GM19328 (cell line): ENCODE data around the gene MS4A4E.
"Not testable (repeated sequence)": the region's sequence is repeated elsewhere in the genome, so short reads cannot be mapped to it uniquely, and the experiment has no call there.

ENCODE experiments used
- ATAC-seq: cut with Tn5 transposase; IDR thresholded peaks from one replicate; pipeline ENCODE4 v1.9.1; 2021; ENCODE audit warnings: mild to moderate bottlenecking, moderate library complexity; ENCODE audit not compliant: unreplicated experiment

Gene MS4A4E

DNA sequence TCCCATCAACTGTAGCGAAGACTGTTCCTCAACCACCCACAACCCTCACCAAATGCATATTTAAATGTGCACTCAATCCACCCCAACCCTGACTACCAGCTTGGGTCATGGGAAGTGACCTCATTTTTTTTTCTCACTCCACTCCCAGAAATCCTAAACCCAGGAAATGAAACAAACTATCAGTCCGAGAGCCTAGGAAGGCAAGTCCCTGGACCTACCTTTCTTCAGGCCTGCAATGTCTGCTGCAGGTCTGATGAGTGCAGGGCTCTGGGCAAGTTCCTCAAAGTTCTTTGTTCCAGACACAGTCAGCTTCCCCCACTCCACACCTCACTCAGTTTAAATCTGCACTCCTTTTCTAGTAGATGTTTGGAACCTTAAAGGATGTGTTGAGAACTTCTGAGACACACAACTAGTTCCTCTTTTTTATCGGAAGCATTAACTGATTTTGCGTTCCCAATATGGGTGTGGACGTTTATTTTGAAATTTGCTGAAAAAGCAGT lies at the start of gene MS4A4E:
MS4A4E (minus strand) TSS at position 398 of the 500 bp plus-strand sequence. CDS start 13,082 bp downstream, outside the sequence.
- ATAC-seq: no peak

DNA sequence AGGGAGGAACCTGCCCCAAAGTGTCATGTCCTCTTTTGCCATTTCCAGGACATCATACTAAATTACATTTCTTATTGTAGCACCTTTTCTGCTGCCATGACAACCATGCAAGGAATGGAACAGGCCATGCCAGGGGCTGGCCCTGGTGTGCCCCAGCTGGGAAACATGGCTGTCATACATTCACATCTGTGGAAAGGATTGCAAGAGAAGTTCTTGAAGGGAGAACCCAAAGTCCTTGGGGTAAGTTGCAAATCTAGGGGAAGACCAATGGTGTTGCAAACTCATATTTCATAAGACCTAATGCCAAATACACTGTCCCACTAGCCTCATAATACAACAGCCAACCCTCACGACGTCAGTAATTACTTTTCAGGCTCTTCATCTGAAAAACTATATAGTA lies 49.2 kb upstream of the MS4A4E start:
- ATAC-seq: no peak

DNA sequence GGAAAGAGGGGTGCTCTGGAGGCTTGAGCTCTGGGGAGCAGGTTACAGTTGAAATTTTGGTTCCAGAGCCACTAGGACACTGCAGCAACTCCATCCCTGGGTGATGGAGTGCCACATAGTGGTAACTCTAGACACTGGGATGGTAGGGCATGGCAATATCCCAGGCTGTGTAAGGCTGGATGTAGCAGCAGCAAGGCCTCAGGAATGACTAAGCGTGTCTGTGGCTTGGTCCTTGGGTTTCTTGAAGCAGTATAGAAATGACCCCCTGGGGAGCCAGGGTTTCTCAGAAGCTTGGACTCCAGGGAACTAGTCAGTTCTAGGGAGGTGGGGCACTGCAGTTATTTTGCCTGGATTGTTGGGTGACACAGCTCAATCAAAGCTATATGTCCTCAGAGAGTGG lies 45.6 kb upstream of the MS4A4E start:
- no peak for ATAC-seq

DNA sequence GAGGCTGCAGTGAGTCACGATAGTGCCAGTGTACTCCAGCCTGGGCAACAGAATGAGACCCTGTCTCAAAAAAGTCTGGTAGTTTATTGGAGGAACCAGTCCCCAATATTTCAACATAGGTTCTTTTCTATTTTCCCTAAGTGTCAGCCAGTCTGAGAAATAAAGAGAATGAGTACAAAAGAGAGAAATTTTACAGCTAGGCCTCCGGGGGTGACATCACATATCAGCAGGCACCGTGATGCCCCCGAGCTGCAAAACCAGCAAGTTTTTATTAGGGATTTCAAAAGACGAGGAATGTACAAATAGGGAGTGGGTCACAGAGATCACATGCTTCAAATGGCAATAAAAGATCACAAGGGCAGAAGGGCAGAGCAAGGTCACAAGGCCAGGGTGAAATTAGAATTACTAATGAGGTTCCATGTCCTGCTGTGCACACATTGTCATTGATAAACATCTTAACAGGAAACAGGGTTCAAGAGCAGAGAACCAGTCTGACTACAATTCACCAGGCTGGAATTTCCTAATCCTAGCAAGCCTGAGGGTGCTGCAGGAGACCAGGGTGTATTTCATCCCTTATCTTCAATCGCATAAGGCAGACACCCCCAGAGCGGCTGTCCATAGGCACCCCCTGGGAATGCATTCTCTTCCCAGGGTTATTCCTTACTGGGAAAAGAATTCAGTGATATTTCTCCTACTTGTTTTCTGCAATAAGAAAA lies 42.6 kb upstream of the MS4A4E start:
- ATAC-seq: not testable (repeated sequence)

DNA sequence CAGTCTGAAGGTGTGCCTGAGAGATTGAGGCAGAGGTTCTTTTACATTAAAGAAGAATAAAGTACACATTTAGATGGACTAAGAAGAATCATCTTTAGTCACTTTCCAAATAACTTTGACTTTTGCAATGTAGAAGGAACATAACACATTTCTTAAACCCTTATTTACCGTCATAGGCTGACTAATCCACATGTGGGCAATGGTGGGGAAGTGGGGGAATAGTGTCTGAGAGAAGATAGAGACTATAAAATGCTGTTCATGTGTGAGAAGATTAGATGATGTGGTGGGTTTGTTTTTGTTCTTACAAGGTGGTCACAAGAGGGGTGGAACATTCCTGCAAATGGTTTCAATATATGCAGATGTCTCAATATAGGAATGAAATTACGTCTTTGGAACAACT lies 39.3 kb upstream of the MS4A4E start:
- ATAC-seq: no peak

DNA sequence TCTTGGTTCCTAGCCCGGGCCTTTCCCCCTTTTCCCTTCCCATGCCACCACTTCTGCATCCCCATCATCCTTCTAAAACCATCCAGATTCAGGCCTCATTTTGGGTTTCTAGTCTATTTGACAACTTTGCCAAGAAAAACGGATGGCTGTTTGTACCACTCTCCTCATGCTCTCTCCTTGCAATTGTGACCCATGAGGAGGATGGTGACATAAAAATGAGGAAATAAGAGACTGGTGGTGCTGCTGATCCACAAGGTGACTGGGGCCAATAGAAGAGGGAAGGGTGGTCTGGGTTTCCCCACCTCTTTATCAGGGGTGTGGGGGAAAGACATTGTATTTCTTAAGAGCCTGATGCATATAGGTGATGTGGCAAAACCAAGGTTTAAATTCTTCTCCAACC lies 38.5 kb upstream of the MS4A4E start:
- no peak for ATAC-seq

DNA sequence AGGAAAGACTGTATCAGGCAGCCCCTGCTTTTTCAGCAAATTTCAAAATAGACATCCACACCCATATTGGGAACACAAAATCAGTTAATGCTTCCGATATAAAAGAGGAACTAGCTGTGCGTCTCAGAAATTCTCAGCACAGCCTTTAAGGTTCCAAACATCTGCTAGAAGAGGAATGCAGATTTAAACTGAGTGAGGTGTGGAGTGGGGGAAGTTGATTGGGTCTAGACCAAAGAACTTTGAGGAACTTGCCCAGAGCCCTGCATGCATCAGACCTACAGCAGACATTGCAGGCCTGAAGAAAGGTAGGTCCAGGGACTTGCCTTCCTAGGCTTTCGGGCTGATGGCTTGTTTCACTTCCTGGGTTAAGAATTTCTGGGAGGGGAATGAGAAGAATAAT lies 37.5 kb upstream of the MS4A4E start, which contains the start of gene MS4A4A:
MS4A4A (plus strand) TSS at position 255 of the 400 bp plus-strand sequence; CDS start at position 265, 10 bp downstream.
- no peak for ATAC-seq

DNA sequence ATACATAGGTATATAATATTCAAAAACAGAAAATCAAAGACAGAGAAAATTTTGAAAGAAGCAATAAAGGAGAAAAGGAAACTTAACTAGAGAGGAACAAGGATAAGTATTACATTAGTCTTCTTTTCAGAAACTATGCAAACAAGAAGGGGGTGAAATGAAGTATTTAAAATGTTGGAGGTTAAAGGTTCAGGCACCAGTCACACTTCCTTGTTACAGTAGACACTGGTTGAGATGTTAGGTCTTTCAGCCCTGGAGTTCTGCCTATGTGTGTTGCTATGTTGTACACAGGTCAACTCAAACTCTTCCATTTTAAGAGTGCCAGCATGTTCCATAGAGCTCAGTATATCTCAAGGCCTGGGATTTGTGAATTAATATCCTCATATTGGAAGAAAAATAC lies 31.5 kb upstream of the MS4A4E start:
- no peak for ATAC-seq

DNA sequence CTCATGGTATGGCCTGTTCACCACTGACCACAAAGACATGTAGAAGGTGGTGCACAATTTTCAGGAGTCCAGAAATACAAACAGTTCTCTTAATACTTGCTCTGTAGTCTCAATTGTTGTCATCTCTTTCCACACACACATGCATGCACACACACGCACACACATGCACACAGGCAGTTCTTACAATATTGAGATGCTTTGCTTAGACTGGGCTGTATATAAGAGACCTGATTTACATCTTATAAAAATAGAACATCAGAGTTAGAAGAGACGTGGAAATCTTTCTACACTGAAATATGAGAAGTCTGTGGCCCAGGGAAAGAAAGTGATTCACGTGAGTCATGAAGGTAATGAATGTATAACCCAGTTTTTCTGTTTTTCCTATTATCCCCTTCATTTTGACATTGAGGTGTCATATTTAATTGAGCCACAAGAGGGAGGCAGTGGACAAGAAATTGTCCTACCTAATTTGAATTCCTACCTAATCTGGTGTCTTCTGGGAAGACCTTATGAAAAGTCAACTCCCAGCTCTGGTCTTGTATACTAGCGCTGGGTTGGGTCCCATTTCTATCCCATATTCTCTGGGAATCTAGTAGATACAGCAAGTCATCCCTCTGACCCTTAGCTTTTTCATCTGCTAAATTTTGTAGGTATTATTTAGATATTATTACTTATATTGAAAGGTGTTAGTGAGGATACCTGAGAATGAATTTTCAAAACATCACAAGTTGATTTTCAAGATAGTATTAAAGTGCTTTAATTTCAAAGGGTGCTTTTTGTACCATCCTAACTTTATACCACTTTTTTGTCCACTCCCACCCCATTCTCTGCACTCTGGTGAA lies 22.7 kb upstream of the MS4A4E start:
- no peak for ATAC-seq

DNA sequence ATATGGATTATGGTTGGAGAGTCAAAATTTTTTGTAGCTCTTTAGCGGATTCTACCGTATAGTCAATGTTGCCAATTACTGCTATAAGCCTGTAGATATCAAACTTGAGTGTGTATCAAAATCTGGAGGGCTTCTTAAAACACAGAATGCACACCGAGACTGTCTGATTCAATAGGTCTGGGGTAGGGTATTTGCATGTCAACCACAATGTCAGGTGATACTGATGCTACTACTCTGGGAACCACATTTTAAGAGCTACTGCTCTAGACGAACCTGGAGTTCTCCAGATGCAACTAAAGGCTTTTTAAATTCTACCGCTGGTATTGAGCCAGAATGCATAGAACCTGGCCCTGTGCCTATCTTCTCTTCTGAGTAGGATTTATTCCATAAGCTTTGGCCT lies 21.7 kb upstream of the MS4A4E start:
- ATAC-seq: no peak

DNA sequence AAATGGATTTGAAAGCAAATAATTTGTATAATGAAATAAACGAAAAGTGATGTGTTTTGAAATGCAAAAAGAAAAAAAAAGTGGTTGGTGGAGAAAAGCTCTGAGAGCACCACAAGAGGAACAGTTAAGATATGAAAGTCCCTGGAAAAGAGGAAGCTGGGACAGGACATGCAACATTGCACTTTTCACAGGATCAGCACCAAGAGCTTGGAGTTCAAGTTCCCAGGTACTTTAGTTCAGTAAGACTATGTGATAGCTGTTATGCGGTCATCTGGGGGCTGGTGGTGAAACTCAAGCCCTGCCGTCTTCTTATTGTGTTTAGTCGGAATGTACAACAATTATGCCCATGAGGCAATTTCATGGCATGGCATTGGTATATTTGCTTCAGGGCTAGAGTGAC lies 20.5 kb upstream of the MS4A4E start:
- no peak for ATAC-seq

DNA sequence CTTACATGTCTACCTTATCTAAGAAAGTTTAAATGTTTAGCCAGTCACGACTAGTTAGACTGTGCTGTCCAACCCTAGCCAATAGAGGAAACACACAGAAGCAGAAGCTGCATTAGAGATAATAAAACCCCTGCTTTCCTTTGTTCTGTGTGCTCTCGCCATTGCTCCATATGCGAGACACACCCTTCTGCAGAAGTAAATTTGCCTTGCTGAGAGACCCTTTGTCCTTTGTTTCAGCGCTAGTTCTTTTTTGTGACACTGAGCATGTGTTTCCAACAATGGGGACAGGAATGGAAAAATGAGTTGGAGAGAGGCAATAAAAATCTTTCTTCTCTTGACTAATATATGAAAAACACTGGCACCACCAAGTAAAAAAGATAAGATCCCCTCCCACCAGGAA lies 18.1 kb upstream of the MS4A4E start:
- ATAC-seq: no peak

DNA sequence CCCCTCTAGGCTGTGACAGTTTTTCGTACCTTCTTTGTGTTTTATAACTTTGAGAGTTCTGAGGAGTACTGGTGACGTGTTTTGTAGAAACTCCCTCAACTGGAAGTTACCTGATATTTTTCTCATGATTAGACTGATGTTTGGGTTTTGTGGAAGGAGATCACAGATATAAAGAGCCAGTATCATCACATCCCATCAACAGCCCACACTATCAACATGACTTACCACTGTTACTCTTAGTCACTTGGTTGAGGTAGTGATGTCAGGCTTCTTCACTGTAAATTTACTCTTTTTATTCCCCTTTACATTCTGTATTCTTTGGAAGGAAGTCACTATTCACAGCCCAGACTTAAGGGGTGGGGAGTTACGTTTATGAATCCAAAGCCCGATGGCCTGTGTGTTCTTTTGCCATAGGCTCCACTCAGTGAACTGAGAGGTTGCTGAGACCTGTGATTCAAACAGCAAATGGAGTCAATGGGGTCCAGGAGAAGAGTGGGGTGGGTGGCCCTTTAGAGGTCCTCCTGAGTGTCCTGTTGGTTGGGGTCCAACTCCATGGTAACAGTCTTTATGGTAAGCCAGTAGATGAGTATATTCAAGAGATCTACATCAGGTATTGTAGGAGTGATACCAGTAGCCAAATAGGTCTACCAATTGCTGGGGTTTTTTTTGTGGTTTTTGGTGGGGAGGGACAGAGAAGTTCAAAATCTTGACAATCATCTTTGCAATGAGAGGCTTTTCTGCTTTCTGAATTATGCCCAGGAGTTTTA lies 15.2 kb upstream of the MS4A4E start:
- ATAC-seq: no peak

DNA sequence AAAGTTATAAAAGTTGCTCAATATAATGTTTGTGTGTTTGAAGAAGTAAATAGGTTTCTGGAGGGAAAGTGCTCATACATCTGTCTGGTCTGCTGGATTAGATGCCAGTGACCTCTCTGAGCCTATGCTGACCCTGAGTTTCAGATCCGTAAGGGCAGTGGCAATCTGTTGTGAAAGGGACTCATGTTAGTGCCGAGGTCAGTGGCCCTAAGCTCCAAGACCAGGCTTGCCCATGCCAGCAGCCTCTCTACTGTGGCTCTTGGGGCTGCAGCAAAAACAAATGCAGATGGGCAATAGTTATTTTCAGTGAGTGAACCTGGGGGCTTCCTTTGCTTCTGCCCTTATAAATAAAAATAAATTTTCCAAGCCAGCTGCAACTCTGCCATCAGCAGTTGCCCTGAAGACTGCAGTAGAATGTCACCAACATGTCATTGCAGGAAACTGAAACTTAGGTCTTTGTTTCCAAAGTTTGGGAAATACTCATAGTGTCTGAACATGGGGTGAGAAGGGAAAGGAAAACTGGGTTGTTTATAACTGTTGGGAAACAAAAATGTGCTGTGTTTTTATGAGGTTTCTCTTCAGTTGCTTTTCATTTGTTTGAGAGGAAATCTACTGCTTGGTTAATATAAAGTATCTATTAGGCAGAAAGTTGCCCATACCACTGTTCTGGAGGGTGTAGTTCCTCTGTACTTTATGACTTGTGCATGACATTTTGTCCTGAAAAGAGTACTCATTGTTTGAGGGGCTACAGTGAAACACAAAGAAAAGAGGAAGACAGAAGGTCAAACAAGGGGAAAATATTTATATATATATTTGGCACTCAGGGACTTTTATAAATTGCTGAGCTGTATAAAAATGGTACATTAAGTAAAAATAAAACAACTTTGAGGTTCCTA lies 9.5 kb upstream of the MS4A4E start:
- ATAC-seq: no peak

DNA sequence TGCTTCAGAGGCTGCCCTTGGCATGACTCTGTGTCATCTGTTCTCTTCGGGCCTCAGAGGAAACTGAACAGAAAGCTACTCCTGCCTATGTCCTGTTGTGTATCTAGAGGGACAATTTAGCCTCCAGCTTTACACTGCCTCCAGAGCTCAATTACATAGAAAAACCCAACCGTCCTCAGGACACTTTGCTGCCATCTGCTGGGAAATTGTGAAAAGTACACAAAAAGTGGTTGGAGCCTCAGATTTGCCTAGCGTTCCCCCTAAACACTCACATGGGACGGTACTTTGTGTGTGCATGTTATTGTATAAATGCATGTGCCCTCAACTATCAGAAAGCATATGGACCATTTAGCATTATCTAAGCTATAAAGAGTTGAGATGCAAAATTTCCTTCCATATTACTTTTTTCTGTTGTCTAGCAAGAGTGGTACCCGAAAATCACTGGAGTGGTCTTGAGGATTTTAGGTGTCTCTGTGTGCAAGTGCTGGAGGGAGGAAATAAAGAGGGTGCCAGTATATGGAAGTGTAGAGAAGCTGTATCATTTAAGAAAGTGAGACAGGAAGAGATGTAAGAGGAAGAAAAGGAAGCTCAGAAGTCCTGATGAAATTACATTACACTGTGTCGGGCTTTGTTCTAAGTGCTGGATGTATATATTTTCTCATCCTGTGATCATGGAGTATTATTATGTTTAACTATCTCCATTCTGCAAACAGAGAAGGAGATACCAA lies 8.7 kb upstream of the MS4A4E start:
- no peak for ATAC-seq

DNA sequence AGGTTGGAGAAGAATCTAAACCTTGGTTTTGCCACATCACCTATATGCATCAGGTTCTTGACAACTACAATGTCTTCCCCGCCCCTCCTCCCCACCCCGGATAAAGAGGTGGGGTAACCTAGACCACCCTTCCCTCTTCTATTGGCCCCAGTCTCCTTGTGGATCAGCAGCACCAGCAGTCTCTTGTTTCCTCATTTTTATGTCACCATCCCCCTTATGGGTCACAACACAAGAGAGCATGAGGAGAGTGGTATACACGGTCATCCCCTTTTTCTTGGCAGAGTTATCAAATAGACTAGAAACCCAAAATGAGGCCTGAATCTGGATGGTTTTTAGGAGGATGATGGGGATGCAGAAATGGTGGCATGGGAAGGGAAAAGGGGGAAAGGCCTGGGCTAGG lies 1.2 kb downstream of the MS4A4E start:
- ATAC-seq: no peak

DNA sequence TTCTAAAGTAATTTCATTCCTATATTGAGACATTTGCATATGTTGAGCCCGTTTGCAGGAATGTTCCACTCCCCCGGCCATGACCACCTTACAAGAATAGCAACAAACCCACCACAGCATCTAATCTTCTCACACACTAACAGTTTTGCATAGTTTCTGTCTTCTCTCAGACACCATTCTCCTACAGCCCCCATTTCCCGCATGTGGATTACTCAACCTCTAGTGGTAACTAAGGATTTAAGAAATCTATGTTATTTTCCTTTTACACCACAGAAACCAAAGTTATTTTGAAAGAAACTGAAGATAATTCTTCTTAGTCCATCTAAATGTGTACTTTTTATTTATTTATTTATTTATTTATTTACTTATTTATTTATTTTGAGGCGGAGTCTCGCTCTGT lies 2.3 kb downstream of the MS4A4E start:
- no peak for ATAC-seq

DNA sequence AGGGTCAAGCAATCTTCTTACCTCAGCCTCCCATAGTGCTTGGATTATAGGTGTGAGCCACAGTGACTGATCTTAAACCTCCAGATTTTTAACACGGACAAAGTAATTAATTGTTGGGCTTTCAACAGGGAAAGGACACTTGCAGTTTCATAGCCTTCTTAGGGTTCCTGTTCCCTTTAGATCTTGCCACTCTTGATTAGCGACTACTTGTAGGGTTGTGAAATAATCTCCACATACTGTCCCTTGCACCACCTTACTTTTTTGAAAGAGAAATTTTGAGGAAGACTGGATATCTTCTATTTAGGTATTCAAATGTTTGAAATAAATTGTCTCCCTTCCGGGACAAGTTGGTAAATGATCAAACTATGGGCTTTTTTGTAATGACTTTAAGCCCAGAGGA lies 7.6 kb downstream of the MS4A4E start:
- no peak for ATAC-seq

DNA sequence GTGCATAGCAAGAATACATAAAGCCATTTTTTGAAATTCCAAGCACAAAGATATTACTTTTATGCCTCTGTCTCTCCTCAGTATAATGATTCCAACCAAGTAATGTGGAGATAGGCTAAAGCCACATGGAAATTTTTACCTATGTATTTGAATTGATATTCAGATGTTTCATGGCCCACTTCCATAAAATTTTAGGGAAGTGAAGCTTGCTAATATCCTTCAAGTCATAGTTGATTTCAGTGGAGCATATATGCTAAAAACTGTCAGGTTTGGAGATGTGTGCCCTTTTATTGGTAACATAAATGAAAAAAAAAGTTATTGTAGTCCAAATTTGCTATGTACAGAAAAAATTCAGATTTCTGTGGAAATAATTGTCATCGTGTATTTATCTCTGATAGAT lies 12.3 kb downstream of the MS4A4E start:
- ATAC-seq: no peak

DNA sequence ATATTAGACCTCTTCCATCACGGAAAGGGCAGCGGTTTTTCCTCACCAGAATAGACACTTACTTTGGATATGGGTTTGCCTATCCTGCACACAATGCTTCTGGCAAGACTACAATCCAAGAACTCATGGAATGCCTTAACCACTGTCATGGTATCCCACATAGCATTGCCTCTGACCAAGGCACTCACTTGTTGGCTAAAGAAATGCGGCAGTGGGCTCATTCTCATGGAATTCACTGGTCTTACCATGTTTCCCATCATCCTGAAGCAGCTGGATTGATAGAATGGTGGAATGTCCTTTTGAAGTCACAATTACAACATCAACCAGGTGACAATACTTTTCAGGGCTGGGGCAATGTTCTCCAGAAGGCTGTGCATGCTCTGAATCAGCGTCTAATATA lies 20.8 kb downstream of the MS4A4E start:
- no peak for ATAC-seq
